ENCODE results near the gene SPOCK2.

The SPOCK2 gene

DNA sequence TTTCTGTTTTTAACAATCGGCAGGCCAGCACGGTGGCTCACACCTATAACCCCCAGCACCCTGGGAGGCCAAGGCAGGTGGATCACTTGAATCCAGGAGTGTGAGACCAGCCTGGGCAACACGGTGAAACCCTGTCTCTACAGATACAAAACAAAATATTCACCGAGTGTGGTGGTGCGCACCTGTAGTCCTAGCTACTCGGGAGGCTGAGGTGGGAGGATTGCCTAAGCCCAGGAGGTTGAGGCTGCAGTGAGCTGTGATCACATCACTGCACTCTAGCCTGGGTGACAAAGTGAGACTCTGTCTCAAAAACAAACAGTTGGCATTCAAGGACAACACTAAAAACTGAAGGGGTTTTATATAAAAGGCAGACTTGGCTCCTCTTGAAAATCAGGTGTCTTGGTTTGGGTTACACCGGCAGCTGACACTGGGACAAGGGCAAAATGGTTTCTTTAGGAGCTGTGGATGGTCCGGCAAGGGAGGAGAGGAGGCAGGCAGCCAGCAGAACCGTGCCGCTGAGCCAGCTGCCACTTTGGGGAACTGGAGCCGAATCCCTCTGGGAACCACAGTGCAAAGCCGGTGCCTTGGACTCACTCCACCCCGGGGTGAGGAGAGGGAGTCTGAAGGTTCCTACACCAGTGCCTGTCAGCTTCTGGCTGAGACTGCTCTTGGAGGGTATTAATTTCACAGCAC lies 71.6 kb downstream of the SPOCK2 start:
- intact Hi-C loops (cut with DNase I) = no loop called here
- DNase-seq = peak in 4 of 10 donors; percentile 40 to 88 (median 48)

DNA sequence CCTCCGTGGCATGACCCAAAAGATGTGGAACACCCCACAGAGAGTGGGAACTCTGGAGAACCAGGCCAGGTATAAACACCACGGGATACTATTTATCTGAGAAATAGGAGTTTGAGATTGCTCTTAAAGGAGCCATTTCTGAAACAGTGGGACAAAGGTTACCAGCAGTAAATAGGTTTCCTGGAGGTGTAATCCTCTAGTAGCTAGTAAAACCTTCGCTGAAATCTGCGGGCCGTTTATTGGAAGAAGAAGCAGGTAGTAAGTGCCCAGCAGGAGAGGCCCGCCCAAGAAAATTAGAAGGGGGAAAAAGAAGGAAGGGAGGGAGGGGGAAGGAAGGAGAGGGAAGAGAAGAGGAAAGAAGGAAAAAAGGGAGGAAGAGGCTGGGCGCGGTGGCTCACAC lies 72.5 kb downstream of the SPOCK2 start:
- no peak for DNase-seq
- intact Hi-C loops (cut with DNase I) = no loop called here

DNA sequence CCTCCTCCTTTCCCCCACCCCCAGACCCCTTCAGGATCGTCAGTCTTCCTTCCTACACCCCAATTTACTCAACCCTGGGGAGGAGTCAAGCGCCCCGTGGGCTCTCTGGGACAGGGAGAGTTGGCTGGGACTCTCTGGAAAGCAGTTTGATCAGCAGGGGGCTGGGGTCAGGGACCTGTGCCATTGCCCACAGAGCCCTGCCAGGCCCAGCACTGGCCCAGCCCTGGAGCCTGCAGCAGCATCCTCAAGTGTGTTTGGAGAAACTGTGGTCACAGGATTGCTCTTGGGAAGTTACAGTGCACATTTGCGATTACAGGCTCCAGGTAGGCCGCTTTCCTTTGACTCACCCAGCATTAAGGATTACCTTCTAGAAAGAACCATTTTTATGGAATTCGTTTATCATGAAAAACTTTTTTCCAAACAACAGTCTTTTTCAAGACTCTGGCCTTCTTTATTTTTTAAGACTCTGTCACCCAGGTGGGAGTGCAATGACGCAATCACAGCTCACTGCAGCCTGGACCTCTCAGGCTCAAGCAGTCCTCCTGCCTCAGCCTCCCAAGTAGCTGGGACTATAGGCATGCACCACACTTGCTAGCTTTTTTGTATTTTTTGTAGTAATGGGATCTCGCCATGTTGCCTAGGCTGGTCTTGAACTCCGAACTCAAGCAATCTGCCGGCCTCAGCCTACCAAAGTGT lies 73.4 kb downstream of the SPOCK2 start:
- intact Hi-C loops (cut with DNase I) = no loop called here

DNA sequence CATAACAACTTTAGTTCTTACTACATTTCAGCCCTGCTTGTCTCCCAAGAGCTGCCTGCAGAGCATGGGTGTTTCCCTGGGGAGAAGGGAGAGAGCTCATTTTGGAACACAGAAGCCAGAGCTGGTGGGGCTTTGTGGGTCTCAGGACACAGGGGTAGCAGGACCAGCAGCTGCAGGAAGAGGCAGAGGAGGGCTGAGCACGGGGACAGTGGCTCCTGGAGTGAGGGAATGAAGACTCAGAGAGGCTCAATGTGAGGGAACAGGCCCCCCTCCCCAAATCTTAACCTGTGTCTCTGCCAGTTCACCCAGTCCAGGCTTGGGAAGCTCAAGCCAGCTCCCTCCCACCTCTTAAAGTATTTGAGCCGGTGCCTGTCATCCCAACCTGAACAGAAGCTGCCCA lies 74.2 kb downstream of the SPOCK2 start:
- intact Hi-C loops (cut with DNase I) = no loop called here
- peak in 1 of 10 donors; percentile 29 for DNase-seq

More for the DNA sequence above, 73.4 kb downstream of the SPOCK2 start:
- no peak for DNase-seq

DNA sequence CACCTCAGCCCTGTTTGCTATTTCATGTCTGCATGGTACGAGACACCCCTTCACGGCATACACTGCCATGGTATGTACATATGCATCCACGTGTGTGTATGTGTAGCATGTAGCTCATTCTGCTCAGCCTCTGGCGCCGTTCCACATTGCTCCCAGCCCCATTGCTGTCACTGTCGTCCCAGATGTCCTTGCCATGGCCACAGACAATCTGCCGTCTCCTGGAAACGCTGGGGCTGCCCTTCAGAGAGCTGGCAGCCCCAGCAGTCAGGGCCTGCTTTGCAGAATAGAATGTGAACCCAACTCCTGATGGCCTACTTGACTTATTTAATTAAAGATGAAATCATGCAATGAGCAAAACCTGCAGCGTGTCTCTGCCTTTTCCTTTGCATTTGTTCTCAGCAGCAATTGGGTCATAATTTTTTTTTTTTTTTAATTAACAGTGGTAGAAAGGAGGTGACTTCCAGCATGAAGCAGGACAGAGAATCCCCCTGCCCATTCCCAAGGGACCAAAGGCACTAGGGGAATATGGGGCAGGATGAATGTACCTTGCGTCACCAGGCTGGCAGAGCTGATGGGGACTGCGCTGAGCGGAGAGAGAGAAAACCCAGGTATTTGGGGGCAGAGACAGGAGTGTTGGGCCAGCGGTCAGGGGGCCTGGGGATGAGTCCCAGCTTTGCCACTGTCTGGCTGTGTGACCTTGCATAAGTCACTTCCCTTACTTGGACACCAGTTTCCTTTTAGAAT lies 75.0 kb downstream of the SPOCK2 start:
- DNase-seq = peak in 6 of 10 donors; percentile 44 to 95 (median 58)
- intact Hi-C loops (cut with DNase I) = no loop called here

DNA sequence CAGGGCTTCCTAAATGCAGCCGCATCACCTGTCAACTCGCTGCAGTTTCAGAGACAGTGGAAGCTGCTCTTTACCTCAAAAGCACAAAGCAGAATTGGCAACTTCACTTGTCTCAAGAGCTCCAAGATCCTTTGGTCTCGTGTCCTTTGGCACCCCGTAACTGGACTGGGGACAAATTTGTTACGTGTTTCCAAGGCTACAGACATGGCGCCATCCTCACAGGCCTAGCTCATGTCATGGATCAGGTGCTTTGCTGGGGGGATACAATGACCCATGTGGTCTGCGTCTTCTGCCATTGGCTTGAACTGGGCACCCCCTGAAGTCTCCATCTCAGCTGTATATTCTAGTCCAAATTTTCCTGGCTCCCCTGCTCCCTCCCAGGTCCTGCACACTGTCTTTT lies 75.6 kb downstream of the SPOCK2 start:
- DNase-seq = no peak
- intact Hi-C loops (cut with DNase I) = no loop called here

DNA sequence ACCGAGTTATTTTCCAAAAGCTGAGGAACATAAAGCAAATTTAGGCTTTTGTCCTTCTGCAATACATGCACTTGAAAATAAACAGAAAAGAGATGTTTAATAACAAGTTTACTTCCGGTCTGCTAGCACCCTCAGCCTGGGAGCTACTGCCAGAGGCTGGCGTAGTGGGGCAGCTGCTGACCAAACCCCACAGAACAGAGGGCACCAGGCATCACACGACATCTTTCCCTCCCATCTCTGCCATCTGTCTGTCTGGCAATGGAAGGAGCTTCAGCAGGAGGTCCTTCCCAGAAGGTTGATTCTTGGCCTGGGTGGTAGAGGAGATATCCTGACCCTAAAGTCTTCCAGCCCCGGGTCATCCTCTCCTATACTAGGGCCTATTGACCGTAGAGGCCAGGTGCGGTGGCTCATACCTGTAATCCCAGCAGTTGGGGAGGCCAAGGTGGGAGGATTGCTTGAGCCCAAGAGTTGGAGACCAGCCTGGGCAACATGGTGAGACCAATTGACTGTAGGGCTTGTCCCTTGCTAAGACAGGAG lies 76.3 kb downstream of the SPOCK2 start:
- intact Hi-C loops (cut with DNase I) = no loop called here
- DNase-seq = peak in 1 of 10 donors; percentile 88

DNA sequence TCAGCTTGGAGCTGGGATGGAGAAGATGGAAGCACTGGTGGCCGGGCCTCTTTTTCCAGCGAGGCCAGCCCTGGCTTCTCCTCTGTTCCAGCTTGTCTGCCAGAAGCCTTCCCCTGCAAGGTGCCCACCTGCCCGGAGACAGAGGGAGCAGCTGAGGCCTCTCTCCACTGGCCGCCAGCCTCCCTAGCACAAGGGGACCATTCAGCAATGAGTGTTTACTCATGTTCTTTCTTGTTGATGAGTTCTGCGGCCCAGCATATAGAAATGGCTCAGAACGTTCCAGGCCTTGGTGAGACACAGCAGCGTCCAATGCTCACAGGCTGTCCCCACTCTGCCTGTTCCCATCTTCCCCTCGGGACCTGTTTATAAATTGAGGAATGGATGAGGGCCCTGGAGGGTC lies 76.9 kb downstream of the SPOCK2 start:
- intact Hi-C loops (cut with DNase I) = no loop called here
- peak; percentile 44 to 96 (median 74) for DNase-seq

DNA sequence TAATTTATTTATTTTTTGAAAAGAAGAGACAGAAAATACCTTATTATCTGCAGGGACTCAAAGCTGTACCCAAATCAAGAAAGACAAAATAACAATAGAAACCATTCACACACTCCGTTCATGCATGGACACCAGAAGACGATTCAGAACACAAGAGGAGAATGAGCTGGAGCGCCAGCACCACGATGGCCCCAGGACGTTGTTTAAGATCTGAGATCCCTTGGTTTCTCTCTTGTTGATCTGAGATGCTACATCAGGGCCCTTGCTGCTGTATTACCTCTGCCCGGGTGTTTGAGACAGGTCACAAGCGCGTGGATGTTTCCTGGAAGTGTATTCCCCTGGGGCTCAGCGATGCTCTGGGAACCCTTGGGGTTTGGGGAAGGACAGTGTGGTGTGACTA lies 77.3 kb downstream of the SPOCK2 start:
- no peak for DNase-seq
- intact Hi-C loops (cut with DNase I) = no loop called here

DNA sequence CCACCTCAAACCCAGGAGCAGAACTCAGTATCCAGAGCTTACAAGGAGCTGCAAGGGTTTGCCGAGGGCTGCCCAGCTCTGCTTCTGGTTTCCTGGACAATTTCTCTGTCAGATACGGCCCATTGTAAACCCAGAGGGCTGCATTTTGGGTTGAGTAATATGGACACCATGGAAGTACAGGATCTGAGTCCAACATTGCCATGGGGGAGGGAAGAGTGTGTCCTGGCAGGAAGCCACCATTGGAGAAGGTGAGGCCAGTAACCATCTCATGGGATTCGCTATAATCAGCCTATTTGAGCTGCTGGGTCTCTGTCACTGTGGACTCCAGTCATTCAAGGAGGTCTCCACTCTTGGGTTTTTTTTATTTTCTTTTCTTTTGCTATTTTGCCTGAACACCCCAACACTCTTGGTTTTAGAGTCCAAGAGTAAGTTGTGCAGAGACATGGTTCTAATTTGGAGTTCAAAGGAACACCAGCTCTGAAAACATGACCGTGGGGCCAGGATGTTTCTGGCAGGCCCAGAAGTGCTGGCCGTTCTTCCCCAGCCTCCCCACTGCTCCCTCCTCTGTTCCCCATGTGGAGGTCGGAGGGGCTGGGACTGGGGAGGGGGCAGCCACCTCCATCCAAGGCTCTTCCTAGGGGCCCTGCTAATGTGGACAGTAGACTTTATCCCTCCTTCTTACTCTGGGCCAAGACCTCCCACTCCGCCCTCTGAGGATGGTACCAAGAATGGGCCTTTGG lies 77.9 kb downstream of the SPOCK2 start:
- intact Hi-C loops (cut with DNase I) = no loop called here
- peak in 1 of 10 donors; percentile 54 for DNase-seq

DNA sequence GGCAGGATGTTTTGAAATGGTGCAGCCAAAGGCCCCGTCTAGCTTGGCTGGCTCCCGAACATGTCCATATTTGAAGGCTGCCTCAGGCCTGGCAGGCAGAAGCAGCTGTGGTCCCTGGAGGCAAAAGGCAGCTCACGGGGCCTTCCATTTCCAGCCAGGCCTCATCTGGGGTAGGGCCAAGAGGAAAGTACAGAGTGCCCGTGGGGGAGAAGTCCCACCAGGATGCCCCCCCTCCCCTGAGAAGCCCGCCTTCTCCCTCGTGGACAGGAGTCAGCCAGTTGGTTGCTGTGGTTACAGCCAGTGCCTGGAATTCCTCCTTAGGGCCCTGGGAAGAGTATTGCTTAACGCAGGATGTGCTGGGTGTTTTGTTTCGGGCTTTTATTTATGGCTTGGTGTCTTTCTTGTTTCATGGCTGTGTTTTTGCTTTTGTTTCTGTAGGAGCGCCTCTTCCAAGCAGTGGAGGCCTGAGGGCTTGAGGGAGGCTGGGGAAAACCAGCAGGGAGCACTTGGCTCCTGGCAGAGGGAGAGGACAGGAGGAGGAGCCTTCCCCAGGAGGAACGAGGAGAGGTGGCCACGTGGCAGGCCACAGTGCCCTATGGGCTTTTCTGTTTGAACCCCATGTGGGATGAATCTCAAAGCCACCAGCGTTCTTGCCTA lies 78.8 kb downstream of the SPOCK2 start:
- intact Hi-C loops (cut with DNase I) = loop anchor here (5.0 kb wide), 1 partner anchor 42 kb away; no protein-coding TSS in a partner anchor
- DNase-seq = peak in 8 of 10 donors; percentile 42 to 90 (median 66)

DNA sequence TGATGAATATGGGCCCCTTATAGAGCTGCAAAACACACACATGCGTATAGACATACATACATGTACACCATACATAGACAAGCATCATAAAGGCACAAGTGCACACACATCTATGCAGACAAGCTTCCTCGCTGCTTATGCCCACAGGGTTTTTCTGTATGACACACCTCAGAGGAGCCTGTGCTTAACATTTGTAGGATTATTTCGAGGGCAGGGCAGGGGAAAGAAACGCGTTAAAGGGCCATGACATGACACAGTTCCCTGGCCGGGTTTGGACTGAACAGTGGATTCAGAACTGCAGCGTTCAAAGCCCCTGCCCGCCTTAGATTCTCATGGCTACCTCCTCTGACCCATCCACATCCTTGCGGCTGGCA lies 79.3 kb downstream of the SPOCK2 start:
- intact Hi-C loops (cut with DNase I) = loop anchor here (5.0 kb wide), 1 partner anchor 42 kb away; no protein-coding TSS in a partner anchor
- DNase-seq = no peak
